ENCODE data around the gene DPM2.

The DPM2 gene

GRCh38 chr9:127937388-127938297 is at the start of gene DPM2:
TSS of gene DPM2 (minus strand) at chr9:127937854. CDS start at chr9:127937820, 34 bp downstream.
- DNase-seq = peak; percentile 80

DNA sequence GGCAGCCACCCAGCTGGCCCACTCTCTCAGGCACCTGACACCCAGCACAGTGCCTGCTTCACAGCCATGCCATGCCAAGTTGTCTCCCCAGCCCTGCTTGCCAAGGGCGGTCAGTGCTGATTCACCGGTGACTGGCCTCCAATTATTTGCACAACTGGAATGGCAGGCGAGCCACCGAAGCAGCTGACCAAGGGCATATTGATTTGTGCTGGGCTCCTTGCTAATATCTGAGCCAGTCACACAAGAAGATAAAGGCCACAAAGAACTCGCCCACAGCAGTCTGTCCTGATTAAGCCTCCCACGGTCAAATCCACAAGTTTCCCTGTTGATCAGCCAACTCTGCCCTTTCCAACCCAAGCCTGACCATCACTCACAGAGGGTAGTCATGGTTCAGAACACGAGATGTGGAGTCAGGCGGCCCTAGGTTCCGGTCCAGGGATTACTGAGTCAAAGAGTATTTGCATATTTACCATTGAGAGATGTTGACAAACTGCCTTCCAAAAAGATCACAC is 49.5 kb upstream of the DPM2 start:
- DNase-seq = no peak

DNA sequence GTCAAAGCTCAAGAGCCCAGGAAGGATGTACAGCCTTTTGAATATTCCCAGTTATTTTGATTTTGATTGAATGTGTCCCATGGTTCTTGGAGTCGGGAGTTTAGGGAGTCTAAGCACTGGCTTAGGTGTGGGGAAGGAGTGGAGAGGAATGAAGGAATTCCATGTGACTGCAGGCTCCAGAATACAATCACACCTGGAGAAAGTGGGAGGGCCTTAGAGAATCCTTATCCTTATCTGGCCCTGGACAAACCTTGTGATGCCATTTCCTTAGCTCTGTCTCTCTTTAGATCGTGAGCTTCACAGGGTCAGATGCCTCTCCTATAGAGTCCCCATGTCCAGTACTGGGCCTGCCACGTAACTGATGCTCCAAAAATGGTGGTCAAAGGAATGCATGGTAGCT is 47.4 kb upstream of the DPM2 start:
- no peak for DNase-seq

- no peak for DNase-seq
Observed at GRCh38 chr9:127983847-127984289, 46.2 kb upstream of the DPM2 start.

GRCh38 chr9:127982912-127983311 is 45.3 kb upstream of the DPM2 start:
- no peak for DNase-seq

DNA sequence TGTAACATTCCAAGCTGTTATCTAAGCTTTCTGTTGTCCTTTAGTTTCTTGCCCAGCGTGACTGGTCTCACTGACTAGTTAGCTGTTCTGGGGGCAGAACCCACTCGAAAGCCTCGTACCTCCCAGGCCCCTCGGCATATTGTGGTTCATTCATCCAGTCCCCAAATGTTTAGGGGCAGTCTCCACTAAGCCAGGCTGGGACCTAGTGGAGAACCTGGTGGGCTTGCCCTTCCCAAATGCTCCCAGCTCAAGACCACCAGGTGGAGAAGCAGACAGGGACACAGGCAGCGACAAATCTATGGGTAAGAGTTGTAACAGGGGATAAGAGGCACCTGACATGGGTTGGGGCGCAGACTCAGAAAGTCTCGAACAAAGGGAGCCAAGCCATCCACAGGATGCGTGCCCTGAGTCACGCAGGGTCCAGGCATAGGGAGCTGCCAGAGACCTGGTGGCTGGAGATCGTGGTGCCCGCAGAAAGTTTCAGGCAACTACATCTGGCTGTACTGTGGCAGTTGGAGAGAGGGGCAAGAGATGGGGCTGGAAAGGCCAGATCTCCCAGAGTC is 44.0 kb upstream of the DPM2 start:
- no peak for DNase-seq

DNA sequence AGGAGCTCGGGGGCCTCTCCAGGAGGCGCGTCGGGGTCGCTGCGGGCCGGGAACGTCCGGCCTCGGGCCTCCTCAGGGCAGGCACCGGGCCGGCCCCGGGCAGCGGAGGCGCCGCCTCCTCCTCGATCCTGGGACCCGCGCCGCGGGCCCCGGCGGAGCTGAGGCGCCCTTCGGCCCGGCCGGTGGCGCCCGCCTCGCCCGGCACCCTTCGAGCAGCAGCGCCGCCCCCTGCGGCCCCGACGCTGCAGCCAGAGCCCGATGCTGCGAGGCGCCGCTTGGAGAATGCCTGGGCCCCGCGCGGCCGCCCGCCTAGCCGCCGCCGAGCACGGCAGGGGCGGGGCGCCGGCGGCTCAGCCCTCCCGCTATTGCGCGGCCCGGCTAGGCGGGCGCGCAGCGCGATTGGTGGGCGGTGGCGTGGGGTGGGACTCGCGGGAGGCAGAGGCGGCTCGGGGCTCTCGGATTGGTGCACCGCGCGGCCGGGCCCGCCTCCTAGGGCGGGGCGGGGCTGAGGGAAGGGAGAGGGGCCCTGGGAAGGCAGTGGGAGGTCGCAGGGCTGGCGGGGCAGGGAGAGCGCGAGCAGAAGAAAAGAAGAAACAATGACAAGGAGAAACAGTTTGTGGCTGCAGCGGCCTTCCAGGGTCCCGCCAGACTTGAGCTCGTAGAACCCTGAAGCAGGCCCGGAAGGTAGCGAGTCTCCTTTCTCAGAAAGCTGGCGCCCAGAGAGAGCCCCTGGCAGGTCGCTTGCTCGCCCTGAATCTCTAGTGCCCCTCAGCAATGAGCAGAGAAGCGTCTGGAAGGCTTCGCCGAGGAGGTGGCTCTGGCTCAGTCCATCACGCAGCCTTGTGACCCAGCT is 43.3 kb upstream of the DPM2 start, which contains the start of gene EEIG1:
TSS of gene EEIG1 (minus strand) at position 284 of the 853 bp plus-strand sequence. CDS start 852 bp downstream, outside the sequence.
- peak; percentile 91 for DNase-seq

GRCh38 chr9:127980060-127980705 is 42.5 kb upstream of the DPM2 start:
- DNase-seq = no peak

DNA sequence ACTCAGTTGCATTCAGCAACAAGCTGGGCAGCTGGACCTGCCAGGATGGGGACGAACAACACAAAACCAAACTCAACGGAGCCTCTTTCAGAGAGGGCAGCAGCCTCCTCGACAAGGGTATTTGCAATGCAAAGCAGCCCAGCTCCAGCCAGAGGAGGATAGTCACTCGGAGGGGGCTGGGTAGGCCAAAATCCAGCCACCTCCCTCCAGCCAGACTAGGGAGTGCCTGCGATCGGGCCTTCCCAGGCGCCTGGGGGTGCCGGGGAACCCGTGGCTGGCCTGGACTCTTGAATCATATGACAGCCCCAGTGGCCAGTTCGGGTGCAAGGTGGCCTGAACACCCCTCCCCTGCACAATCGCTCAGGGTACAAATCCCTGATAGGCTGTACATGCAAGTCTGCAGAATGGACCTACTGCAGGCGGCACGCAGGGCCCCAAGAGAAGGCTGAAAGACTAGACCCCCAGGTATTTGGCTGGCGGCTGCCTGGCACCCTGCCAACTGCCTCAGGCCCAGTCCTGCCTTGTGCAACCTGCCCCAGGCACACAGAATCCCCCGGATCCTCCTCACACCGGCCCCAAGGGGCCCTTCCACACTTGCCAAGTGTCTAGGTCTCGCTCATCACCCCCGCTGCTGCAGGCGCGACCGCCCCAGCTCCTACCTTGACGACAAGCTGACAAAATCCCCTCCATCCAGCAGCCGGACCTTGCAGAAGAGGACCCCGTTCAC is 41.8 kb upstream of the DPM2 start:
- DNase-seq = no peak

DNA sequence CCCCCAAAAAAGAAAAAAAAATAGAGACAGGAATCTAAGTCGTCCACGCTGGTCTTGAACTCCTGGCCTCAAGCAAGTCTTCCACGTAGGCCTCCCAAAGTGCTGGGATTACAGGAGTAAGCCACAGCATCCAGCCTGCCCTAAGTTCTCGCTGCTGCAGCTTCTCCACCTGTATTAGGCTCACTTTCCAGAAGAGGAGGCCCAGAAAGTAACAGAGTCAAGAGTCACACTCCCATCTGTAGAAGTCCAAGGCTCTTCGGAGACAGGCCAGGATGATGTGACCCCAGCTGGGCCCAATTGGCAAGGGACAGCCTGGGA is 41.3 kb upstream of the DPM2 start:
- no peak for DNase-seq

DNA sequence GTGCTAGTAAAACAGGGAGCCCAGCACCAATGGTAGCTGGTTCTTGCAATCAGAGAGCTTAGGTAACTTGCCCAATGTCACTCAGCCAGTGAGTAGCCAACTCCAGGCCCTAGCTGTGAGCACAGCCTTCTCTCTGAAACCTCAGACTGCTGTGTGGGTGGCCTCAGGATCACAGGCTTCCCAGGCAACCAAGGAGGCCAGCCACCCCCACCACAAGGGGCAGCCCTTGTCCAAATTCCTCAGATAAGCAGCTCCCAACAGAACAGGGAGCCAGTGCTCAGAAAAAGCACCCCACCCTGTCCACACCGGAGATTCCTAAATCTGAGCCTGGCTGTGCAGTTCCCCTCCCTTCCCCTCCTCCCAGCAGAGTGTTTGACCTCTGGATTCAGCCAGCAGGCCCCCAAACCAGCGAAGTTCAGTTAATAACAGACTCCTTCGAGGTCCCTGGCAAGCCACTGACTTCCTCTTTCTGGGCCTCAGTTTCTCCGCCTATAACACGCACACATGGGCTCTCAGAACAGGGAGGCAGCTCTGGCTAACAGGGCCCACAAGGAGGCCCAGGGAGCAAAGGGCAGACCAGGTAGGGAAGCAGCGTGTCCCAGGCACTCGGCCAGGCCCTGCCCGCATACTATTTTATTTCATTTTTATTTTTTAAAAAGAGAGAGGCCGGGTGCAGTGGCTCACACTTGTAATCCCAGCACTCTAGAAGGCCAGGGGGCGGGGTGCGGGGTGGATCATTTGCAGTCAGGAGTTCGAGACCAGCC is 40.4 kb upstream of the DPM2 start:
- peak; percentile 69 for DNase-seq

GRCh38 chr9:127977009-127977883 is 39.6 kb upstream of the DPM2 start:
- no peak for DNase-seq

DNA sequence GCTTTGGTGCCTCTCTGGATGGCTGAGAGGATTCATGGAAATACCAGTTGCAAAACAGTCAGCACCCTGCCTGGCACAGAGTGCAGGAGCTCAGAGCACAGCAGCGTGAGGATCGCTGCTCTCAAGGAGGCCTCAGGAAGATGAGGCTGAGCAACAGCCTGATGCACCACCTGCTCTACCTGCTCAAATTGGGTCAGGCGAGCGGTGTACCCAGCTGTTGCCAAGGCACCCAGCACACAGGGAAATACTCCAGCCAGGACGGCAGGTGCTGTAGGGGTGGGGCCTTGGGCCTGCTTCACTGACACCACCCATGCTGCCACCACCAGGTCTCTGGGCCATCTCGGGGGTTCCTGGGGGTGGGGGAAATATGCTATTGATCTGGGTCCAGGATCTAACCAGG is 38.8 kb upstream of the DPM2 start:
- DNase-seq = no peak

GRCh38 chr9:127975376-127976315 is 38.0 kb upstream of the DPM2 start:
- DNase-seq = no peak

DNA sequence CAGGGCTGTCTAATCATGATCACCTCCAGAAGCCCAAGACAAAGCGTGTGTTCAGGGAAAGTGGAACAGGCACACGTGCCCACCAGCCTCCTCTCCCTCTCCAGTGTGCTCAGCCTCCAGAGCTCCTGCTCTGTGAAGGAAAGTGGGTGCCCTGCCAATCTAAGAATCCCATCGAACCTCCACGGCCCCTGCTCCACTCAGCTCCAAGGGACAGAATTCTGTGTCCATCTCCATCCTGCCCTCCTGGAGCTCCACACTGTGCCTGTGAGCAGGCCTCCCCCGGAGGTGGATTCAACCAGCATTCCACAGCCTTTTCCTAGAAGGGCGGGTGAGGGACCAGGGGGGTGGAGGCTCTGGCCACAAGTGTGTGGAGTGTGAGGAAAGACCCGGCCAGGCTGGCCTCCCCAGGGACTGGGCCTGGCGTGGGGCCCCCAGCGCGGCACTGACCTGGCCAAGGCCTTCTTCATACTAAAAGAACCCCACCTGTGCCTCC is 37.2 kb upstream of the DPM2 start:
- DNase-seq = no peak

DNA sequence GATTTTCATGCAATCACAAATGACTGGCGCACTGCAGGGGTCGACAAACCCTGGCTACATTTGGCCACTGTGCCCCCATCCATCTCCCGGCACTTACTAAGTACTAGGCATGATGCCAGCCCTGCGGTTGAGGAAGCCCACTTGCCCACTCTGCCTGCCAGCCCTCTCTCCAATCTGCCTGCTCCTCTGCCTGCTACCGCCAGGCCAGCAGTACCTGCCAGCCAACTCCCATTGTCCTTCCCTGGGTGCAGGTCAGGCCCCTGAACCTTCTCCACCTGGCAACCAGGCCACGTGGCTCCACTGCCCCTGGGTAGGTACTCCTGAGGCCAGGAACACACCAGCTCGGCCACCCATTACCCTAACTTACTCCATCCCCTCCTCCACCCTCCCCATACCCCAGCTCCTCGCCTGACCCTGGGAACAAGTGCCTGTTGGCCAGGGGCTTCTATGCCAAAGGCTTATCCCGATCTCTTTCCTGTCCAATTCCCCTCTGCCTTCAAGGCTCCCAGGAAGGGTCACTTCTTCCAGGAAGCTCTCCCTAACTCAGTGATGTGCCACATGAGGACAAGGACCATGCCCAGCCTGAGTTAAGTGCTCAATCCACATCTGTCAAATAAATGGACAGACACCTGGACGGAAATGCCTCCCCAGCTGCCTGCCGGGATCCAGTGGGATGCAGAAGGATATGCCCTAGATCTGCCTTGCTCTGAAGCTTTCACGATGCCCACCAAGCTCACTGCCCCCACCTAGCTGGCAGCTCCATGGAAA is 36.5 kb upstream of the DPM2 start:
- DNase-seq = no peak

- no peak for DNase-seq
Observed at GRCh38 chr9:127973169-127974000, 35.7 kb upstream of the DPM2 start.

Data from inflammatory macrophage treated with lipopolysaccharide for 4 hours (primary cell).